K562 (cell line): ENCODE data around the gene LLGL2. TPM values are rescaled to one million over a fixed set of nuclear protein-coding genes. Genes with fewer than 3 reads are reported as not detected.

Experiments used
- ATAC-seq: fragments of 200-7000 bp; cut with Tn5 transposase; 3 replicates; pipeline ENCODE4 v1.9.1; 2020; ENCODE audit warnings: moderate library complexity
- BruUV-seq: library from RNA; stranded (reverse); fragments of 400-500 nt; replicated peaks from 2 replicates; lab custom pipeline; 2021; lab: Mats Ljungman, UMichigan
- CTCF ChIA-PET: fragments of 300-600 bp; formaldehyde crosslinking; extraction: SDS; loops from one replicate; lab custom pipeline; 2021; ENCODE audit warnings: low intra/inter-chr PET ratio; lab: Yijun Ruan, JAX
- POLR2A ChIA-PET: fragments of 300-600, 350-650 bp; sonication (Branson Sonifier 250); formaldehyde crosslinking; extraction: SDS; loops from one replicate; lab custom pipeline; 2021; ENCODE audit warnings: antibody characterized with exemption, inconsistent platforms; lab: Yijun Ruan, JAX
- DNase-seq, 4 experiments: peaks; one replicate each; pipeline versions ENCODE4 v3.0.0 to v3.0.0-alpha.2; 2011 to 2018; ENCODE audit warnings: low spot score in 3 of 4, mixed read lengths in 3 of 4; ENCODE audit errors: extremely low read depth in 1 of 4
- FAIRE-seq: peaks from 2 replicates; lab custom pipeline; 2011; peaks lifted over from hg19 to GRCh38; lab: Jason Lieb, UNC
- H2AFZ ChIP-seq: 2 replicates; pipeline ENCODE4 v1.6.0; 2011; ENCODE audit warnings: low read depth, low read length, control low read depth, inconsistent platforms
- H3K27ac ChIP-seq: fragments of 200-600 bp; 3 replicates; pipeline ENCODE4 v1.8.0; 2011; ENCODE audit warnings: low read depth, mild to moderate bottlenecking, control low read depth, inconsistent platforms, low read length, moderate library complexity, mixed read lengths; ENCODE audit errors: extremely low read depth
- H3K27me3 ChIP-seq, 2 experiments: fragments of 300-600 bp in 1 of 2; 2 replicates in 1 of 2; 3 replicates in 1 of 2; pipeline versions ENCODE4 v1.6.0 to v1.8.0; 2011; ENCODE audit warnings: inconsistent platforms in 2 of 2, low read length in 2 of 2, mild to moderate bottlenecking in 1 of 2, mixed read lengths in 1 of 2, moderate library complexity in 1 of 2; ENCODE audit not compliant: control insufficient read depth in 2 of 2, insufficient read depth in 2 of 2
- H3K36me3 ChIP-seq: fragments of 300-600 bp; 3 replicates; pipeline ENCODE4 v1.8.0; 2011; ENCODE audit warnings: mild to moderate bottlenecking, low read length, inconsistent platforms; ENCODE audit not compliant: control insufficient read depth, insufficient read depth
- H3K4me1 ChIP-seq, 2 experiments: fragments of 200-600 bp in 1 of 2; replicated peaks in 1 of 2; 2 replicates in 1 of 2; 3 replicates in 1 of 2; pipeline versions ENCODE4 v1.5.1 to v1.8.0; 2011; ENCODE audit warnings: inconsistent platforms in 2 of 2, low read length in 2 of 2, mild to moderate bottlenecking in 1 of 2, mixed read lengths in 1 of 2, moderate library complexity in 1 of 2; ENCODE audit not compliant: control insufficient read depth in 2 of 2, insufficient read depth in 2 of 2
- H3K4me2 ChIP-seq: 2 replicates; pipeline ENCODE4 v1.6.1; 2011; ENCODE audit warnings: low read length, control low read depth, inconsistent platforms, mixed read lengths; ENCODE audit not compliant: insufficient read depth
- H3K4me3 ChIP-seq: fragments of 200-600 bp; sonication (generic), shearing (Covaris generic); 2 replicates; pipeline ENCODE4 v1.5.1; 2016; ENCODE audit warnings: control low read depth, inconsistent platforms
- H3K79me2 ChIP-seq: fragments of 200-600 bp; 3 replicates; pipeline ENCODE4 v1.8.0; 2011; ENCODE audit warnings: low read length, inconsistent platforms; ENCODE audit not compliant: control insufficient read depth, insufficient read depth
- H3K9ac ChIP-seq, 2 experiments: 2 replicates each; pipeline versions ENCODE4 v1.6.0 to v1.6.1; 2011; ENCODE audit warnings: low read depth in 2 of 2, low read length in 2 of 2, control low read depth in 1 of 2, inconsistent platforms in 1 of 2, mild to moderate bottlenecking in 1 of 2, mixed read lengths in 1 of 2; ENCODE audit not compliant: insufficient read depth in 1 of 2
- H3K9me1 ChIP-seq: one replicate; pipeline ENCODE4 v1.6.0; 2011; ENCODE audit warnings: inconsistent platforms, mild to moderate bottlenecking, low read length, moderate library complexity; ENCODE audit not compliant: control insufficient read depth, insufficient read depth
- H3K9me3 ChIP-seq: replicated peaks from 2 replicates; pipeline ENCODE4 v1.5.1; 2011; ENCODE audit warnings: low read depth, low read length, inconsistent platforms; ENCODE audit not compliant: control insufficient read depth, insufficient read depth
- H4K20me1 ChIP-seq: replicated peaks from 2 replicates; pipeline ENCODE4 v1.6.1; 2011; ENCODE audit warnings: low read length, inconsistent platforms, mixed read lengths; ENCODE audit not compliant: control insufficient read depth, insufficient read depth
- E2F6 ChIP-seq, 2 experiments: IDR thresholded peaks; 2 replicates each; pipeline ENCODE4 v1.6.1; 2011; ENCODE audit warnings: borderline replicate concordance in 1 of 2, control low read depth in 1 of 2, low read depth in 1 of 2, low read length in 1 of 2, mild to moderate bottlenecking in 1 of 2, mixed read lengths in 1 of 2, moderate library complexity in 1 of 2; ENCODE audit not compliant: insufficient read depth in 1 of 2, insufficient read length in 1 of 2, poor library complexity in 1 of 2, severe bottlenecking in 1 of 2; ENCODE audit errors: extremely low read depth in 1 of 2
- ETS2 ChIP-seq: IDR thresholded peaks from 2 replicates; pipeline ENCODE4 v1.6.1; 2016; ENCODE audit warnings: borderline replicate concordance, missing genetic modification characterization, mild to moderate bottlenecking, moderate library complexity, missing compliant biosample characterization; ENCODE audit not compliant: poor library complexity, severe bottlenecking
- SAFB ChIP-seq: fragments of 200-400 bp; formaldehyde crosslinking; IDR thresholded peaks from 2 replicates; pipeline ENCODE4 v1.6.1; 2017; ENCODE audit warnings: low read depth, low read length, borderline replicate concordance
- SNAPC5 ChIP-seq: fragments of 250-450 bp; sonication (Bioruptor Pico); IDR thresholded peaks from 2 replicates; pipeline ENCODE4 v1.8.0; 2021; ENCODE audit warnings: moderate library complexity, mild to moderate bottlenecking, inconsistent platforms
- ZNF253 ChIP-seq: fragments of 250-450 bp; sonication (Bioruptor Pico); conservative IDR thresholded peaks from 2 replicates; pipeline ENCODE4 v1.6.1; 2021; ENCODE audit warnings: mild to moderate bottlenecking
- WGBS: fragments of 100-300 bp; shearing (Covaris generic); methylation state at CpG from one replicate; pipeline ENCODE4 v1.1.6; 2016; ENCODE audit warnings: low coverage, mixed read lengths; ENCODE audit not compliant: insufficient coverage; ENCODE audit errors: missing lambda C conversion rate; 5-methylcytosine and 5-hydroxymethylcytosine counted together
- in situ Hi-C: fragments of 300-500 bp; cut with MboI; formaldehyde crosslinking; loops from 4 replicates; pipeline ENCODE4 v1.15.0; 2018; ENCODE audit warnings: inconsistent platforms, mixed read lengths
- intact Hi-C: fragments of 100-400 bp; cut with micrococcal nuclease; formaldehyde crosslinking; loops from 2 replicates; pipeline ENCODE4 v1.14.2; 2022
- polyA plus RNA-seq, 8 experiments: library from polyadenylated mRNA; depleted of rRNA in 4 of 8; stranded (reverse) in 5 of 8; unstranded in 3 of 8; fragments of >200 nt; fragmentation: Nextera tagmentation in 2 of 8; fragmentation: Illumina TruSeq in 1 of 8; extraction: Ambion mirVana in 2 of 8; extraction: Trizol in 1 of 8; gene quantifications; 2 replicates each; pipeline versions ENCODE4 v1.2.1 to v1.2.3, GENCODE V29; 2011 to 2014; ENCODE audit warnings: inconsistent platforms in 1 of 8, missing spikeins in 1 of 8
- total RNA-seq, 7 experiments: library from RNA; depleted of rRNA in 6 of 7; stranded (reverse); fragments of >200 nt in 6 of 7; fragmentation: Illumina TruSeq in 2 of 7; extraction: Trizol in 2 of 7; gene quantifications; 2 replicates each; pipeline versions ENCODE4 v1.2.1 to v1.2.3, GENCODE V29; 2011 to 2021; ENCODE audit warnings: low replicate concordance in 1 of 7
- TF ChIP-seq, protein P1 (sequence below): IDR thresholded peaks from 3 replicates; pipeline ENCODE4 v1.6.1; 2011; ENCODE audit warnings: borderline replicate concordance, mild to moderate bottlenecking; ENCODE audit not compliant: insufficient read length, insufficient read depth
- TF ChIP-seq, protein P2 (sequence below): fragments of 200-800 bp; sonication (Bioruptor generic); IDR thresholded peaks from 2 replicates; pipeline ENCODE4 v1.6.1; 2017; ENCODE audit warnings: missing genetic modification characterization, missing compliant biosample characterization
- TF ChIP-seq, protein P3 (sequence below): fragments of 250-450 bp; sonication (Bioruptor Pico); IDR thresholded peaks from 2 replicates; pipeline ENCODE4 v1.4.0; 2020
- TF ChIP-seq, protein P4 (sequence below): fragments of 250-450 bp; sonication (Bioruptor Pico); IDR thresholded peaks from 2 replicates; pipeline ENCODE4 v1.8.0; 2022; ENCODE audit warnings: inconsistent platforms, mild to moderate bottlenecking, moderate library complexity, borderline replicate concordance

The LLGL2 gene
- total and polyA plus RNA-seq, 9 of the 15 experiments (the other 6 are each of a cell fraction or from before 2014, with no cell fraction given) = 0.32 to 24.4 (median 10.2) TPM

DNA sequence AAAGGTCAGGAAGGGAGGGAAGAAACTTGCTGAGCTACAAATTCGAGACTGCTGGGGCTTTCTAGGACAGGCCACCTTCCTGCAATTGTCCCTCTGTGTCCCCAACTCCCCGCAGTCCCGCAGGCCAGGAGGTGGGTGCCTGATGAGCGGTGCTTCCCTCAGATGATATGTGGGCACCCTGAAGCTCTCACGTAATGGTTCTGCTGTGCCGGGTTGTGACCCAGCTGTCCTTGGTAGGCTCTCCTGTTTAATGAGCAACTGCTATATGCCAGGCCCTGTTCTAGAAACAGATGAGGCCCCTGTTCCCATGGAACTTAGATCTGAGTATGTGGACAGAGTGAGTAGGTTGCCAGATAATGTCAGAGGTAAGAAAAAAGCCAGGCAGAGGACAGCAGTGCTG is 40.1 kb downstream of the LLGL2 start:
- no peak overlapping the region for H3K4me2 ChIP-seq
- CTCF ChIA-PET = no interaction called here
- TF ChIP-seq, protein P1, sequence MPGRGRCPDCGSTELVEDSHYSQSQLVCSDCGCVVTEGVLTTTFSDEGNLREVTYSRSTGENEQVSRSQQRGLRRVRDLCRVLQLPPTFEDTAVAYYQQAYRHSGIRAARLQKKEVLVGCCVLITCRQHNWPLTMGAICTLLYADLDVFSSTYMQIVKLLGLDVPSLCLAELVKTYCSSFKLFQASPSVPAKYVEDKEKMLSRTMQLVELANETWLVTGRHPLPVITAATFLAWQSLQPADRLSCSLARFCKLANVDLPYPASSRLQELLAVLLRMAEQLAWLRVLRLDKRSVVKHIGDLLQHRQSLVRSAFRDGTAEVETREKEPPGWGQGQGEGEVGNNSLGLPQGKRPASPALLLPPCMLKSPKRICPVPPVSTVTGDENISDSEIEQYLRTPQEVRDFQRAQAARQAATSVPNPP = no peak
- TF ChIP-seq, protein P2, sequence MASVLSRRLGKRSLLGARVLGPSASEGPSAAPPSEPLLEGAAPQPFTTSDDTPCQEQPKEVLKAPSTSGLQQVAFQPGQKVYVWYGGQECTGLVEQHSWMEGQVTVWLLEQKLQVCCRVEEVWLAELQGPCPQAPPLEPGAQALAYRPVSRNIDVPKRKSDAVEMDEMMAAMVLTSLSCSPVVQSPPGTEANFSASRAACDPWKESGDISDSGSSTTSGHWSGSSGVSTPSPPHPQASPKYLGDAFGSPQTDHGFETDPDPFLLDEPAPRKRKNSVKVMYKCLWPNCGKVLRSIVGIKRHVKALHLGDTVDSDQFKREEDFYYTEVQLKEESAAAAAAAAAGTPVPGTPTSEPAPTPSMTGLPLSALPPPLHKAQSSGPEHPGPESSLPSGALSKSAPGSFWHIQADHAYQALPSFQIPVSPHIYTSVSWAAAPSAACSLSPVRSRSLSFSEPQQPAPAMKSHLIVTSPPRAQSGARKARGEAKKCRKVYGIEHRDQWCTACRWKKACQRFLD (CRISPR knock-in tag) = no peak
- TF ChIP-seq SNAPC5 (CRISPR knock-in tag) (no peak), ZNF253 (CRISPR knock-in tag) (no peak), SAFB (no peak), E2F6 (IDR thresholded peaks at IDR 0.05; ENCODE audit: borderline replicate concordance in 1 of 2, extremely low read depth in 1 of 2, insufficient read depth in 1 of 2, insufficient read length in 1 of 2, low read depth in 1 of 2, low read length in 1 of 2, poor library complexity in 1 of 2, severe bottlenecking in 1 of 2) (no peak), ETS2 (tag) (no peak)
- TF ChIP-seq, protein P3, sequence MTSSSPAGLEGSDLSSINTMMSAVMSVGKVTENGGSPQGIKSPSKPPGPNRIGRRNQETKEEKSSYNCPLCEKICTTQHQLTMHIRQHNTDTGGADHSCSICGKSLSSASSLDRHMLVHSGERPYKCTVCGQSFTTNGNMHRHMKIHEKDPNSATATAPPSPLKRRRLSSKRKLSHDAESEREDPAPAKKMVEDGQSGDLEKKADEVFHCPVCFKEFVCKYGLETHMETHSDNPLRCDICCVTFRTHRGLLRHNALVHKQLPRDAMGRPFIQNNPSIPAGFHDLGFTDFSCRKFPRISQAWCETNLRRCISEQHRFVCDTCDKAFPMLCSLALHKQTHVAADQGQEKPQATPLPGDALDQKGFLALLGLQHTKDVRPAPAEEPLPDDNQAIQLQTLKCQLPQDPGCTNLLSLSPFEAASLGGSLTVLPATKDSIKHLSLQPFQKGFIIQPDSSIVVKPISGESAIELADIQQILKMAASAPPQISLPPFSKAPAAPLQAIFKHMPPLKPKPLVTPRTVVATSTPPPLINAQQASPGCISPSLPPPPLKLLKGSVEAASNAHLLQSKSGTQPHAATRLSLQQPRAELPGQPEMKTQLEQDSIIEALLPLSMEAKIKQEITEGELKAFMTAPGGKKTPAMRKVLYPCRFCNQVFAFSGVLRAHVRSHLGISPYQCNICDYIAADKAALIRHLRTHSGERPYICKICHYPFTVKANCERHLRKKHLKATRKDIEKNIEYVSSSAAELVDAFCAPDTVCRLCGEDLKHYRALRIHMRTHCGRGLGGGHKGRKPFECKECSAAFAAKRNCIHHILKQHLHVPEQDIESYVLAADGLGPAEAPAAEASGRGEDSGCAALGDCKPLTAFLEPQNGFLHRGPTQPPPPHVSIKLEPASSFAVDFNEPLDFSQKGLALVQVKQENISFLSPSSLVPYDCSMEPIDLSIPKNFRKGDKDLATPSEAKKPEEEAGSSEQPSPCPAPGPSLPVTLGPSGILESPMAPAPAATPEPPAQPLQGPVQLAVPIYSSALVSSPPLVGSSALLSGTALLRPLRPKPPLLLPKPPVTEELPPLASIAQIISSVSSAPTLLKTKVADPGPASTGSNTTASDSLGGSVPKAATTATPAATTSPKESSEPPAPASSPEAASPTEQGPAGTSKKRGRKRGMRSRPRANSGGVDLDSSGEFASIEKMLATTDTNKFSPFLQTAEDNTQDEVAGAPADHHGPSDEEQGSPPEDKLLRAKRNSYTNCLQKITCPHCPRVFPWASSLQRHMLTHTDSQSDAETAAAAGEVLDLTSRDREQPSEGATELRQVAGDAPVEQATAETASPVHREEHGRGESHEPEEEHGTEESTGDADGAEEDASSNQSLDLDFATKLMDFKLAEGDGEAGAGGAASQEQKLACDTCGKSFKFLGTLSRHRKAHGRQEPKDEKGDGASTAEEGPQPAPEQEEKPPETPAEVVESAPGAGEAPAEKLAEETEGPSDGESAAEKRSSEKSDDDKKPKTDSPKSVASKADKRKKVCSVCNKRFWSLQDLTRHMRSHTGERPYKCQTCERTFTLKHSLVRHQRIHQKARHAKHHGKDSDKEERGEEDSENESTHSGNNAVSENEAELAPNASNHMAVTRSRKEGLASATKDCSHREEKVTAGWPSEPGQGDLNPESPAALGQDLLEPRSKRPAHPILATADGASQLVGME (CRISPR knock-in tag) = no peak
- TF ChIP-seq, protein P4, sequence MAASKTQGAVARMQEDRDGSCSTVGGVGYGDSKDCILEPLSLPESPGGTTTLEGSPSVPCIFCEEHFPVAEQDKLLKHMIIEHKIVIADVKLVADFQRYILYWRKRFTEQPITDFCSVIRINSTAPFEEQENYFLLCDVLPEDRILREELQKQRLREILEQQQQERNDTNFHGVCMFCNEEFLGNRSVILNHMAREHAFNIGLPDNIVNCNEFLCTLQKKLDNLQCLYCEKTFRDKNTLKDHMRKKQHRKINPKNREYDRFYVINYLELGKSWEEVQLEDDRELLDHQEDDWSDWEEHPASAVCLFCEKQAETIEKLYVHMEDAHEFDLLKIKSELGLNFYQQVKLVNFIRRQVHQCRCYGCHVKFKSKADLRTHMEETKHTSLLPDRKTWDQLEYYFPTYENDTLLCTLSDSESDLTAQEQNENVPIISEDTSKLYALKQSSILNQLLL = no peak

More for the DNA sequence above, 40.1 kb downstream of the LLGL2 start:
- no TSS peak for BruUV-seq
- Histone ChIP-seq H3K27me3 (no peaks in the 10 kb centered on the region), H4K20me1 (no peaks in the 10 kb centered on the region), H3K79me2 (no peaks in the 10 kb centered on the region), H2AFZ (no peak overlapping the region), H3K36me3 (peaks cover 13% of the 10 kb centered on the region; the same call in 1 of the 3 replicates), H3K9me1 (no peaks in the 10 kb centered on the region), H3K27ac (no peak overlapping the region), H3K9me3 (no peaks in the 10 kb centered on the region), H3K4me3 (no peak overlapping the region), H3K9ac (no peak overlapping the region; a peak in 1 of 4 replicates), H3K4me1 (peaks cover 1 to 21% of the 10 kb centered on the region in 2 experiments; a peak in 3 of 5 replicates)
- no peak for FAIRE-seq
- intact Hi-C loops = no loop called here
- DNase-seq = no peak
- no peak for ATAC-seq
- in situ Hi-C loops = no loop called here
- 71% methylated on average over 6 of the region's 6 CpGs for WGBS
- POLR2A ChIA-PET = interaction anchor here (0.8 to 1.7 kb wide), 2 partner anchors 13 to 17 kb away, joined by 3 to 5 read pairs; no protein-coding TSS in a partner anchor
